Spleen (tissue), 7 donors: ENCODE results near the gene ZNF609.
"Not testable (repeated sequence)": the region's sequence is repeated elsewhere in the genome, so short reads cannot be mapped to it uniquely, and the experiment has no call there.

ENCODE experiments used
- CTCF ChIP-seq, 11 experiments: fragments of 200-600 bp in 7 of 11; fragments of 450-650 bp in 4 of 11; sonication (generic) in 4 of 11; IDR thresholded peaks in 8 of 11; conservative IDR thresholded peaks in 3 of 11; 1 replicate in 7 of 11; 2 replicates in 4 of 11; pipeline versions ENCODE4 v1.4.0 to v1.8.0; 2016 to 2021; ENCODE audit warnings: antibody characterized with exemption in 11 of 11, inconsistent platforms in 4 of 11, mild to moderate bottlenecking in 1 of 11
- POLR2A ChIP-seq, 3 donors: fragments of 450-650 bp; IDR thresholded peaks; one replicate each; pipeline ENCODE4 v1.5.1; 2017; ENCODE audit warnings: antibody characterized with exemption in 3 of 3, mild to moderate bottlenecking in 1 of 3
- donor health status: DM: no; HTN: no; CAD: no; lungs with moderate emphysema.
- donor health status: DM: no; HTN: no; CAD: no.
- donor health status: DM: no; HTN: no; CAD: no.

GRCh38 chr15:64632639-64633038 is 172.3 kb downstream of the ZNF609 start:
- TF ChIP-seq POLR2A (IDR thresholded peaks at IDR 0.05); CTCF (IDR thresholded peaks at IDR 0.05 in 8 of 11, conservative IDR thresholded peaks at IDR 0.05 in 3 of 11): not testable (repeated sequence)
